K562 (cell line): ENCODE measurements around the gene MYO1F. TPM values are rescaled to one million over a fixed set of nuclear protein-coding genes. Genes with fewer than 3 reads are reported as not detected.
A peak's percentile ranks its signal among the peaks of the same experiment; 100 is the strongest.

Experiments used
- ATF1 ChIP-seq, 2 experiments: fragments of 450-650 bp in 1 of 2; IDR thresholded peaks; 2 replicates each; pipeline ENCODE4 v1.6.1; 2016; ENCODE audit warnings: missing compliant biosample characterization in 1 of 2, missing genetic modification characterization in 1 of 2
- CEBPB ChIP-seq: fragments of 450-650 bp; IDR thresholded peaks from 2 replicates; pipeline ENCODE4 v1.6.1; 2016; ENCODE audit warnings: missing genetic modification characterization, missing compliant biosample characterization
- CXXC5 ChIP-seq: fragments of 250-450 bp; sonication (Bioruptor Pico); IDR thresholded peaks from 2 replicates; pipeline ENCODE4 v1.8.0; 2022; ENCODE audit warnings: inconsistent platforms, mild to moderate bottlenecking, moderate library complexity
- DDX20 ChIP-seq: fragments of 450-650 bp; IDR thresholded peaks from 2 replicates; pipeline ENCODE4 v1.6.1; 2016; ENCODE audit warnings: missing genetic modification characterization, low read depth, mild to moderate bottlenecking, missing compliant biosample characterization, moderate library complexity
- HNRNPLL ChIP-seq: fragments of 200-400 bp; formaldehyde crosslinking; IDR thresholded peaks from 2 replicates; pipeline ENCODE4 v1.6.1; 2017; ENCODE audit warnings: low read length, low read depth, mild to moderate bottlenecking; ENCODE audit not compliant: poor library complexity, severe bottlenecking
- KLF10 ChIP-seq: fragments of 250-450 bp; sonication (Bioruptor Pico); IDR thresholded peaks from 2 replicates; pipeline ENCODE4 v1.6.1; 2021; ENCODE audit warnings: matching md5 sums
- MAFG ChIP-seq: fragments of 450-650 bp; conservative IDR thresholded peaks from 2 replicates; pipeline ENCODE4 v1.6.1; 2016; ENCODE audit warnings: missing genetic modification characterization, missing compliant biosample characterization
- RB1 ChIP-seq: fragments of 450-650 bp; IDR thresholded peaks from 2 replicates; pipeline ENCODE4 v1.6.1; 2017; ENCODE audit warnings: low read depth, mild to moderate bottlenecking
- SMARCE1 ChIP-seq: fragments of 450-650 bp; IDR thresholded peaks from 2 replicates; pipeline ENCODE4 v1.7.1; 2016; ENCODE audit warnings: mild to moderate bottlenecking
- SNIP1 ChIP-seq: fragments of 450-650 bp; IDR thresholded peaks from 2 replicates; pipeline ENCODE4 v1.7.1; 2017; ENCODE audit warnings: low read depth, mild to moderate bottlenecking
- SRSF3 ChIP-seq: fragments of 200-400 bp; formaldehyde crosslinking; IDR thresholded peaks from 2 replicates; pipeline ENCODE4 v1.6.1; 2016; ENCODE audit warnings: mild to moderate bottlenecking, low read length, moderate library complexity; ENCODE audit not compliant: insufficient read depth
- SRSF9 ChIP-seq: fragments of 200-400 bp; formaldehyde crosslinking; IDR thresholded peaks from 2 replicates; pipeline ENCODE4 v1.6.1; 2017; ENCODE audit warnings: low read depth, low read length, borderline replicate concordance
- ZBTB17 ChIP-seq: fragments of 450-650 bp; formaldehyde crosslinking; IDR thresholded peaks from 2 replicates; pipeline ENCODE4 v1.4.0; 2020; ENCODE audit warnings: mild to moderate bottlenecking
- ZKSCAN3 ChIP-seq: fragments of 250-450 bp; sonication (Bioruptor Pico); IDR thresholded peaks from 2 replicates; pipeline ENCODE4 v1.4.0; 2020
- ZNF124 ChIP-seq: sonication (generic); formaldehyde crosslinking; IDR thresholded peaks from 2 replicates; pipeline ENCODE4 v1.8.1; 2022; ENCODE audit warnings: missing genetic modification reagents
- ZNF3 ChIP-seq: fragments of 250-450 bp; sonication (Bioruptor Pico); IDR thresholded peaks from 2 replicates; pipeline ENCODE4 v1.5.0; 2021; ENCODE audit warnings: mild to moderate bottlenecking, moderate library complexity
- ZNF57 ChIP-seq: fragments of 450-650 bp; formaldehyde crosslinking; IDR thresholded peaks from 2 replicates; pipeline ENCODE4 v1.4.0; 2020; ENCODE audit warnings: mild to moderate bottlenecking, moderate library complexity
- polyA plus RNA-seq, 8 experiments: library from polyadenylated mRNA; depleted of rRNA in 4 of 8; stranded (reverse) in 5 of 8; unstranded in 3 of 8; fragments of >200 nt; fragmentation: Nextera tagmentation in 2 of 8; fragmentation: Illumina TruSeq in 1 of 8; extraction: Ambion mirVana in 2 of 8; extraction: Trizol in 1 of 8; gene quantifications; 2 replicates each; pipeline versions ENCODE4 v1.2.1 to v1.2.3, GENCODE V29; 2011 to 2014; ENCODE audit warnings: inconsistent platforms in 1 of 8, missing spikeins in 1 of 8
- total RNA-seq, 7 experiments: library from RNA; depleted of rRNA in 6 of 7; stranded (reverse); fragments of >200 nt in 6 of 7; fragmentation: Illumina TruSeq in 2 of 7; extraction: Trizol in 2 of 7; gene quantifications; 2 replicates each; pipeline versions ENCODE4 v1.2.1 to v1.2.3, GENCODE V29; 2011 to 2021; ENCODE audit warnings: low replicate concordance in 1 of 7
- TF ChIP-seq, protein P1 (sequence below): fragments of 250-450 bp; sonication (Bioruptor Pico); IDR thresholded peaks from 2 replicates; pipeline ENCODE4 v1.9.0; 2021; ENCODE audit warnings: mild to moderate bottlenecking, inconsistent platforms
- TF ChIP-seq, protein P2 (sequence below): sonication (generic); formaldehyde crosslinking; IDR thresholded peaks from 2 replicates; pipeline ENCODE4 v1.8.0; 2023; ENCODE audit warnings: missing genetic modification reagents, mild to moderate bottlenecking, borderline replicate concordance
- TF ChIP-seq, protein P3 (sequence below), 2 experiments: fragments of 450-650 bp in 1 of 2; sonication (generic) in 1 of 2; formaldehyde crosslinking in 1 of 2; IDR thresholded peaks in 1 of 2; conservative IDR thresholded peaks in 1 of 2; 2 replicates each; pipeline versions ENCODE4 v1.6.1 to v1.8.1; 2016 to 2023; ENCODE audit warnings: mild to moderate bottlenecking in 2 of 2, moderate library complexity in 2 of 2, inconsistent platforms in 1 of 2, missing genetic modification reagents in 1 of 2

The MYO1F gene
- total and polyA plus RNA-seq, 9 of the 15 experiments (the other 6 are each of a cell fraction or from before 2014, with no cell fraction given): 0.78 to 9.4 (median 4.3) TPM

DNA sequence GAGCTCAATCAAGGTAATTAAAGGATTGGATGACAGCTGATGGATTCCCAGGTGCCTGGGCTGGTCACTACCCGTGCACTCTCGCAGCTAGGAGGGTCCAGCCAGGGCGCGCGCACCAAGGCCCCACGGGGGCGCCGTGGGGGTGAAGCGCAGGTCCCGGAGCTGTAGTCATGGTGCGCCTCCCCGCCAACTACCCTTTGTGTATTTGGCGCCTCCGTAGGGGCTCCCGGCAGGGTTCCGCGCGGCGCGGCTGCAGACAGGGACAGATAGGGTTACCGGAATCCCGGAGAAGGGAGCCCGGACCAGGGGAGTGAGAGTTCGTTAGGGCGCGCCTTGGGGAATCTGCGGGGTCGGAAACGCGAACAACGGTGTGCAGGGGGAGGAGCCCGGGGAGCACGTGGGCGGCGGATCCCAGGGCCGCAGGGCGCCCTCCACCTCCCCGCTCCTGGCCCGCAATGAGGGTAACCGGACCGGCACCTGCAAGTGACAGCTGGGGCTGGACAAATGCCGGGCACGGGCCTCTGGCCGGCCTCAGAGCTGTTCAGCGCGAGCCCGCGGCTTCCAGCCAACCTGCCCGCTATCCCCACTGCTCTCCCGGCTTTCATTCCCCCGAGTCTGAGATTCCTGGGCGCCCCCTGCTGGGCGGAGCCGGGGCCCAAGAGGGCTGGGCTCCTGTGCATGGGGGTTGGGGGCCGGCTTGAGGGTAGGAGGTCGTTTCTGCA lies 71.4 kb downstream of the MYO1F start (continued):
- TF ChIP-seq CEBPB (tag) (no peak), ZNF124 (no peak), DDX20 (no peak), ZKSCAN3 (CRISPR knock-in tag) (no peak), CXXC5 (CRISPR knock-in tag) (peak; percentile 78), ZNF3 (CRISPR knock-in tag) (no peak), SNIP1 (no peak), KLF10 (CRISPR knock-in tag) (no peak), MAFG (no peak), ZNF57 (CRISPR knock-in tag) (no peak), SRSF3 (no peak), RB1 (peak; percentile 41; the same call in 1 of the 2 replicates), SRSF9 (no peak), ZBTB17 (CRISPR knock-in tag) (0 out of 2 replicates have a peak, but pooled peaks have one; percentile 28), ATF1 (CRISPR knock-in tag; IDR thresholded peaks at IDR 0.05) (no peak), ATF1 (tag; IDR thresholded peaks at IDR 0.05) (peak; percentile 53; the same call in 1 of the 2 replicates), HNRNPLL (peak; percentile 82), SMARCE1 (peak; percentile 34; the same call in 1 of the 2 replicates)
- TF ChIP-seq, protein P1, sequence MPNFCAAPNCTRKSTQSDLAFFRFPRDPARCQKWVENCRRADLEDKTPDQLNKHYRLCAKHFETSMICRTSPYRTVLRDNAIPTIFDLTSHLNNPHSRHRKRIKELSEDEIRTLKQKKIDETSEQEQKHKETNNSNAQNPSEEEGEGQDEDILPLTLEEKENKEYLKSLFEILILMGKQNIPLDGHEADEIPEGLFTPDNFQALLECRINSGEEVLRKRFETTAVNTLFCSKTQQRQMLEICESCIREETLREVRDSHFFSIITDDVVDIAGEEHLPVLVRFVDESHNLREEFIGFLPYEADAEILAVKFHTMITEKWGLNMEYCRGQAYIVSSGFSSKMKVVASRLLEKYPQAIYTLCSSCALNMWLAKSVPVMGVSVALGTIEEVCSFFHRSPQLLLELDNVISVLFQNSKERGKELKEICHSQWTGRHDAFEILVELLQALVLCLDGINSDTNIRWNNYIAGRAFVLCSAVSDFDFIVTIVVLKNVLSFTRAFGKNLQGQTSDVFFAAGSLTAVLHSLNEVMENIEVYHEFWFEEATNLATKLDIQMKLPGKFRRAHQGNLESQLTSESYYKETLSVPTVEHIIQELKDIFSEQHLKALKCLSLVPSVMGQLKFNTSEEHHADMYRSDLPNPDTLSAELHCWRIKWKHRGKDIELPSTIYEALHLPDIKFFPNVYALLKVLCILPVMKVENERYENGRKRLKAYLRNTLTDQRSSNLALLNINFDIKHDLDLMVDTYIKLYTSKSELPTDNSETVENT (CRISPR knock-in tag): no peak
- TF ChIP-seq, protein P2, sequence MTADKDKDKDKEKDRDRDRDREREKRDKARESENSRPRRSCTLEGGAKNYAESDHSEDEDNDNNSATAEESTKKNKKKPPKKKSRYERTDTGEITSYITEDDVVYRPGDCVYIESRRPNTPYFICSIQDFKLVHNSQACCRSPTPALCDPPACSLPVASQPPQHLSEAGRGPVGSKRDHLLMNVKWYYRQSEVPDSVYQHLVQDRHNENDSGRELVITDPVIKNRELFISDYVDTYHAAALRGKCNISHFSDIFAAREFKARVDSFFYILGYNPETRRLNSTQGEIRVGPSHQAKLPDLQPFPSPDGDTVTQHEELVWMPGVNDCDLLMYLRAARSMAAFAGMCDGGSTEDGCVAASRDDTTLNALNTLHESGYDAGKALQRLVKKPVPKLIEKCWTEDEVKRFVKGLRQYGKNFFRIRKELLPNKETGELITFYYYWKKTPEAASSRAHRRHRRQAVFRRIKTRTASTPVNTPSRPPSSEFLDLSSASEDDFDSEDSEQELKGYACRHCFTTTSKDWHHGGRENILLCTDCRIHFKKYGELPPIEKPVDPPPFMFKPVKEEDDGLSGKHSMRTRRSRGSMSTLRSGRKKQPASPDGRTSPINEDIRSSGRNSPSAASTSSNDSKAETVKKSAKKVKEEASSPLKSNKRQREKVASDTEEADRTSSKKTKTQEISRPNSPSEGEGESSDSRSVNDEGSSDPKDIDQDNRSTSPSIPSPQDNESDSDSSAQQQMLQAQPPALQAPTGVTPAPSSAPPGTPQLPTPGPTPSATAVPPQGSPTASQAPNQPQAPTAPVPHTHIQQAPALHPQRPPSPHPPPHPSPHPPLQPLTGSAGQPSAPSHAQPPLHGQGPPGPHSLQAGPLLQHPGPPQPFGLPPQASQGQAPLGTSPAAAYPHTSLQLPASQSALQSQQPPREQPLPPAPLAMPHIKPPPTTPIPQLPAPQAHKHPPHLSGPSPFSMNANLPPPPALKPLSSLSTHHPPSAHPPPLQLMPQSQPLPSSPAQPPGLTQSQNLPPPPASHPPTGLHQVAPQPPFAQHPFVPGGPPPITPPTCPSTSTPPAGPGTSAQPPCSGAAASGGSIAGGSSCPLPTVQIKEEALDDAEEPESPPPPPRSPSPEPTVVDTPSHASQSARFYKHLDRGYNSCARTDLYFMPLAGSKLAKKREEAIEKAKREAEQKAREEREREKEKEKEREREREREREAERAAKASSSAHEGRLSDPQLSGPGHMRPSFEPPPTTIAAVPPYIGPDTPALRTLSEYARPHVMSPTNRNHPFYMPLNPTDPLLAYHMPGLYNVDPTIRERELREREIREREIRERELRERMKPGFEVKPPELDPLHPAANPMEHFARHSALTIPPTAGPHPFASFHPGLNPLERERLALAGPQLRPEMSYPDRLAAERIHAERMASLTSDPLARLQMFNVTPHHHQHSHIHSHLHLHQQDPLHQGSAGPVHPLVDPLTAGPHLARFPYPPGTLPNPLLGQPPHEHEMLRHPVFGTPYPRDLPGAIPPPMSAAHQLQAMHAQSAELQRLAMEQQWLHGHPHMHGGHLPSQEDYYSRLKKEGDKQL (CRISPR knock-in tag): no peak
- TF ChIP-seq, protein P3, sequence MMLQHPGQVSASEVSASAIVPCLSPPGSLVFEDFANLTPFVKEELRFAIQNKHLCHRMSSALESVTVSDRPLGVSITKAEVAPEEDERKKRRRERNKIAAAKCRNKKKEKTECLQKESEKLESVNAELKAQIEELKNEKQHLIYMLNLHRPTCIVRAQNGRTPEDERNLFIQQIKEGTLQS (IDR thresholded peaks at IDR 0.05): no peak
- TF ChIP-seq, protein P3 (CRISPR knock-in tag; conservative IDR thresholded peaks at IDR 0.05): no peak
